ENCODE data around the gene SAGE1. TPM values are rescaled to one million over a fixed set of nuclear protein-coding genes. Genes with fewer than 3 reads are reported as not detected.

SAGE1 gene
- total RNA-seq, 2 experiments from 2014 or later, result not detected

- no peak for TF ChIP-seq CTCF (IDR thresholded peaks at IDR 0.05)
- no peak overlapping the region for H3K4me3 Mint-ChIP-seq
- ATAC-seq (ENCODE audit: poor library complexity) (no peak), DNase-seq (no peak)
- no peaks in the 10 kb centered on the region for H3K9me3 Mint-ChIP-seq
- H3K27me3 Mint-ChIP-seq, result no peaks in the 10 kb centered on the region
- H3K9me3 ChIP-seq (ENCODE audit: control insufficient read depth in 1 of 2, insufficient read depth in 1 of 2, low read length in 2 of 2), result peaks cover 0 to 12% of the 10 kb centered on the region in 2 experiments
- no peak overlapping the region for H3K4me3 ChIP-seq (ENCODE audit: low read length)
- no peaks in the 10 kb centered on the region for H3K4me1 ChIP-seq (ENCODE audit: insufficient read depth, low read length)
- intact Hi-C loops (cut with DNase I, micrococcal nuclease), result no loop called here
- no peaks in the 10 kb centered on the region for H3K36me3 ChIP-seq (ENCODE audit: insufficient read depth, low read length)
- H3K27me3 ChIP-seq (ENCODE audit: control insufficient read depth in 1 of 2, insufficient read depth in 2 of 2, low read length in 2 of 2), result peaks cover 0 to 7% of the 10 kb centered on the region in 2 experiments
- H3K4me1 Mint-ChIP-seq (ENCODE audit: low read depth), result no peaks in the 10 kb centered on the region
- ChIA-PET CTCF (no interaction called here), POLR2A (no interaction called here)
- H3K27ac ChIP-seq (ENCODE audit: low read depth in 1 of 2, low read length in 2 of 2), result no peak overlapping the region
- no peaks in the 10 kb centered on the region for H3K36me3 Mint-ChIP-seq (ENCODE audit: low read depth)
- no peak overlapping the region for H3K27ac Mint-ChIP-seq
Observed at GRCh38 chrX:135890087-135890585, 3.4 kb upstream of the SAGE1 start.

GRCh38 chrX:135892781-135893180 lies 735 bp upstream of the SAGE1 start:
- intact Hi-C loops (cut with DNase I, micrococcal nuclease), result no loop called here
- Histone ChIP-seq H3K36me3 (ENCODE audit: insufficient read depth, low read length) (no peaks in the 10 kb centered on the region), H3K27ac (ENCODE audit: low read depth in 1 of 2, low read length in 2 of 2) (no peak overlapping the region), H3K27me3 (ENCODE audit: control insufficient read depth in 1 of 2, insufficient read depth in 2 of 2, low read length in 2 of 2) (peaks cover 0 to 7% of the 10 kb centered on the region in 2 experiments), H3K4me1 (ENCODE audit: insufficient read depth, low read length) (no peaks in the 10 kb centered on the region), H3K4me3 (ENCODE audit: low read length) (no peak overlapping the region), H3K9me3 (ENCODE audit: control insufficient read depth in 1 of 2, insufficient read depth in 1 of 2, low read length in 2 of 2) (peaks cover 0 to 12% of the 10 kb centered on the region in 2 experiments)
- no peaks in the 10 kb centered on the region for H3K9me3 Mint-ChIP-seq
- H3K36me3 Mint-ChIP-seq (ENCODE audit: low read depth), result no peaks in the 10 kb centered on the region
- POLR2A ChIA-PET, result no interaction called here
- no peak overlapping the region for H3K27ac Mint-ChIP-seq
- no peaks in the 10 kb centered on the region for H3K27me3 Mint-ChIP-seq
- TF ChIP-seq CTCF (IDR thresholded peaks at IDR 0.05), result no peak
- no peak overlapping the region for H3K4me3 Mint-ChIP-seq
- ATAC-seq (ENCODE audit: poor library complexity) (no peak), DNase-seq (no peak)
- CTCF ChIA-PET, result no interaction called here
- no peaks in the 10 kb centered on the region for H3K4me1 Mint-ChIP-seq (ENCODE audit: low read depth)

GRCh38 chrX:135910251-135910650 lies 16.7 kb downstream of the SAGE1 start:
- H3K36me3 ChIP-seq (ENCODE audit: insufficient read depth, low read length), result no peaks in the 10 kb centered on the region
- no peak overlapping the region for H3K4me3 ChIP-seq (ENCODE audit: low read length)
- H3K9me3 Mint-ChIP-seq, result no peaks in the 10 kb centered on the region
- no peak overlapping the region for H3K4me3 Mint-ChIP-seq
- no peaks in the 10 kb centered on the region for H3K27me3 ChIP-seq (ENCODE audit: control insufficient read depth in 1 of 2, insufficient read depth in 2 of 2, low read length in 2 of 2)
- H3K27me3 Mint-ChIP-seq, result peaks cover 11% of the 10 kb centered on the region
- no peaks in the 10 kb centered on the region for H3K36me3 Mint-ChIP-seq (ENCODE audit: low read depth)
- no peaks in the 10 kb centered on the region for H3K4me1 Mint-ChIP-seq (ENCODE audit: low read depth)
- POLR2A ChIA-PET, result no interaction called here
- no peak overlapping the region for H3K27ac ChIP-seq (ENCODE audit: low read depth in 1 of 2, low read length in 2 of 2)
- intact Hi-C loops (cut with DNase I, micrococcal nuclease), result no loop called here
- H3K27ac Mint-ChIP-seq, result no peak overlapping the region
- ATAC-seq (ENCODE audit: poor library complexity) (no peak), DNase-seq (no peak)
- no peak for TF ChIP-seq CTCF (IDR thresholded peaks at IDR 0.05)
- H3K9me3 ChIP-seq (ENCODE audit: control insufficient read depth in 1 of 2, insufficient read depth in 1 of 2, low read length in 2 of 2), result no peaks in the 10 kb centered on the region
- H3K4me1 ChIP-seq (ENCODE audit: insufficient read depth, low read length), result no peaks in the 10 kb centered on the region
- CTCF ChIA-PET, result no interaction called here

Data from CD4-positive, alpha-beta T cell (primary cell).